ENCODE results near the gene SF1.

DNA sequence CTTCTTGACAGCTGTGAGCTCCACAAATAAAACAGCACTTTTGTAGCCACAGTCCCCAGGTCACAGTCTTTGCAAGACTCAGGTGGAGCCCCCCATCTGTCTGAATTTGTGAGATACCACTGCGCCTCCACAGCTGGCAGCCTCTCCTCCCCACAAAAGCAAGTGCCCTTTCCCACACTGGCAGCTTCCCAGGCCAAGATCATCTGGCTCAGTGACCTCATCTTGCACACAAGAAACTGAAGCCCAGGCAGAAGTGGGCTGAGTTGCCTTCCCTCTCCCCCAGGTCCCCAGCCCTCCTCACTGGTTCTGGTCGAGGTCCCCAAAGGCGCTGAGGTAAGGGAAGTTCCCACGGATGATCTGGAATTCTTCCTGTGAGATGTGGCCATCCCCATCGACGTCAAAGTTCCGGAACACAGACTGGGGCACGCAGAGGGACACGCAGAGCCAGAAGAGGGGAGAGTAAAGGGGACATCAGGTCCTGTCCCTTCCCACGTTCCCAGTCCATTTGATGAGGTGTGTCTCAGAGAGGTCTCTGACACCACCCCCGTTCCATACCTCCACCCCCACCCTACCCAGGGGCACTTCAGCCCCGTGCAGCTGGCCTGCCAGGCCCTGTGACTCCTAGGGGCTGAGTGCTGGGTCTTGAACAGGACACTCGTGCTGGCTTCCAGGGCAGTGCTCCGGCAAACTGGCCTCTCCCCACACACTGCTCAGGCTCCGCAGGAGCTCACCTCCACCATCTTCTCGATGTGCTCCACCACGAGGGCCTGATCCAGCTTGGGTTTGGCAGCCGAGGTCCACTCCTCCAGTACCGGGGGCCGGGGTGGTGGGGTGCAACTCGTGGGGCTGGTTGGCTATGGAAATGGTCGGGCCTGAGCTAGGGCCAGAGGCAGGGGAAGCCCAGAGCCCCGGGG is 43.3 kb downstream of the SF1 start:
- TF ChIP-seq EZH2 (IDR thresholded peaks at IDR 0.05; ENCODE audit: insufficient read depth, poor library complexity, severe bottlenecking) (no peak), EZH2phosphoT487 (IDR thresholded peaks at IDR 0.05; ENCODE audit: insufficient read depth, low read depth) (no peak)
